DMS 273 (cell line): ENCODE data around the gene ARHGAP45.
"Not testable (repeated sequence)": the region's sequence is repeated elsewhere in the genome, so short reads cannot be mapped to it uniquely, and the experiment has no call there.

Experiments used
- DNase-seq: peaks from one replicate; lab custom pipeline; 2025; ENCODE audit not compliant: unreplicated experiment; lab: John Stamatoyannopoulos, UW

ARHGAP45 gene, protein sequence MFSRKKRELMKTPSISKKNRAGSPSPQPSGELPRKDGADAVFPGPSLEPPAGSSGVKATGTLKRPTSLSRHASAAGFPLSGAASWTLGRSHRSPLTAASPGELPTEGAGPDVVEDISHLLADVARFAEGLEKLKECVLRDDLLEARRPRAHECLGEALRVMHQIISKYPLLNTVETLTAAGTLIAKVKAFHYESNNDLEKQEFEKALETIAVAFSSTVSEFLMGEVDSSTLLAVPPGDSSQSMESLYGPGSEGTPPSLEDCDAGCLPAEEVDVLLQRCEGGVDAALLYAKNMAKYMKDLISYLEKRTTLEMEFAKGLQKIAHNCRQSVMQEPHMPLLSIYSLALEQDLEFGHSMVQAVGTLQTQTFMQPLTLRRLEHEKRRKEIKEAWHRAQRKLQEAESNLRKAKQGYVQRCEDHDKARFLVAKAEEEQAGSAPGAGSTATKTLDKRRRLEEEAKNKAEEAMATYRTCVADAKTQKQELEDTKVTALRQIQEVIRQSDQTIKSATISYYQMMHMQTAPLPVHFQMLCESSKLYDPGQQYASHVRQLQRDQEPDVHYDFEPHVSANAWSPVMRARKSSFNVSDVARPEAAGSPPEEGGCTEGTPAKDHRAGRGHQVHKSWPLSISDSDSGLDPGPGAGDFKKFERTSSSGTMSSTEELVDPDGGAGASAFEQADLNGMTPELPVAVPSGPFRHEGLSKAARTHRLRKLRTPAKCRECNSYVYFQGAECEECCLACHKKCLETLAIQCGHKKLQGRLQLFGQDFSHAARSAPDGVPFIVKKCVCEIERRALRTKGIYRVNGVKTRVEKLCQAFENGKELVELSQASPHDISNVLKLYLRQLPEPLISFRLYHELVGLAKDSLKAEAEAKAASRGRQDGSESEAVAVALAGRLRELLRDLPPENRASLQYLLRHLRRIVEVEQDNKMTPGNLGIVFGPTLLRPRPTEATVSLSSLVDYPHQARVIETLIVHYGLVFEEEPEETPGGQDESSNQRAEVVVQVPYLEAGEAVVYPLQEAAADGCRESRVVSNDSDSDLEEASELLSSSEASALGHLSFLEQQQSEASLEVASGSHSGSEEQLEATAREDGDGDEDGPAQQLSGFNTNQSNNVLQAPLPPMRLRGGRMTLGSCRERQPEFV

DNA sequence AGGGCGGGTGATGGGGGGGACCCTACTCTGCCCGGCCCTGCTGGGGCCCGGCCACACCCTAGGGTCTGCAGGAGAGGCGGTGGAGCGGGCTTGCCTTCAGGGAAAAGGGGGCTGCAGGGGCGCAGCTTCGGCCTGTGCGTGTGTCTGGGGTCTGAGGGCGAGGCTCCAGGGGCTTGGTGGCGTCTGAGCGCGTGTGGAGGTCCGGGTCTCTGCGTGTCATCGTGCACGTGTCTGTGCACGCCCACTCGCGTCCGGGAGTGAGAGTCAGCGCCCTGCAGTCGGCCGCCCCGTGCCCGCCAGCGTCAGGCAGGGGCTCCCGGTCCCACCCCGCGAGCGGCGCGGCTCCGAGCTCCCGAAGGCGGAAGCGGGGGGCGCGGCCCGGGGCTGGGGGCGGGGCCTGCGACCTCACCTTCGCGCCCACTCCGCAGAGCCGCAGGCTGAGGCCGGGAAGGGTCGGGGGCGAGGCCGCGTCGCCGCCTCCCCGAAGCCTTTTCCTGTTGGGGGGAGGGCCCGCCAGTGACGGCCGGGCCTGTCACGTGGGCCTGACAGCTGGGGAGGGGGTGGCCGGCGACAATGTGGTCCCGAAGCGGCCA, at the start of gene ARHGAP45:
Gene ARHGAP45 (plus strand): TSS at position 420 of the 593 bp plus-strand sequence. CDS start 239 bp downstream, outside the sequence.
- peak; percentile 68 for DNase-seq

DNA sequence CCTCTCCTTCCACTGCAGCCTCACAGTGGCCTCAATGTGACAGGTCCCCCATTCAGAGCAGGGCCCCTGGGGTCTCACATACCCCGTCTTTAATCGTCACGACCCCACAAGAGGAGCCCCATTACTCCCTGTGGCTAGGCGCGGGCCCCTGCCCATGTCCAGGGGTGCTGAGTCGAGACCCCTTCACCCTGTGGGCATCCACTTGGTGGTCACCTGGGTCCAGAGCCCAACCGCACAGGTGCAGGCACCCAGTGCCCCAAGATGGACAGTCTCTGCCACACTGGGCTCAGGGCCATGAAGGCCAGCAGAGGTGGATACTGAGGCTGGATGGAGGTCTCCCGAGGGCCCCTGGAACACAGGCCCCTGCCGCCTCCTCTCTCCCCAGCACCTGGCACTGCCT, 49.1 kb upstream of the ARHGAP45 start:
- no peak for DNase-seq

DNA sequence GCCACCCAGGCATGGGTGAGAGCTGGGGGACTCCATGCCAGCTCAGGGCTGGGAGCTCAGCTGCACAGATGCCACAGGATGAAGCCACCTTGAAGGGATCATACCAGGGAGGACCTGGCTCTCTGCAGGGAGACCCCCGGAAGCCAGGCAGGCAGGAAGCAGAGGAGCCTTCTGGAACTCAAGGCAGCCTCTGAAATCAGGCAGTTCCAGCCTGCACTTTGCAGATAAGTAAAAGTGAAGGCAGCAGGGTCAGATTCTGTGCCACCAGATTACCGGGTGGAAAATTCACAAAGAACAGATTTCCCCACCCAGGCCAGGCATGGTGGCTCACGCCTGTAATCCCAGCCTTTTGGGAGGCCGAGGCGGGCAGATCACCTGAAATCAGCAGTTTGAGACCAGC, 48.6 kb upstream of the ARHGAP45 start:
- no peak for DNase-seq

DNA sequence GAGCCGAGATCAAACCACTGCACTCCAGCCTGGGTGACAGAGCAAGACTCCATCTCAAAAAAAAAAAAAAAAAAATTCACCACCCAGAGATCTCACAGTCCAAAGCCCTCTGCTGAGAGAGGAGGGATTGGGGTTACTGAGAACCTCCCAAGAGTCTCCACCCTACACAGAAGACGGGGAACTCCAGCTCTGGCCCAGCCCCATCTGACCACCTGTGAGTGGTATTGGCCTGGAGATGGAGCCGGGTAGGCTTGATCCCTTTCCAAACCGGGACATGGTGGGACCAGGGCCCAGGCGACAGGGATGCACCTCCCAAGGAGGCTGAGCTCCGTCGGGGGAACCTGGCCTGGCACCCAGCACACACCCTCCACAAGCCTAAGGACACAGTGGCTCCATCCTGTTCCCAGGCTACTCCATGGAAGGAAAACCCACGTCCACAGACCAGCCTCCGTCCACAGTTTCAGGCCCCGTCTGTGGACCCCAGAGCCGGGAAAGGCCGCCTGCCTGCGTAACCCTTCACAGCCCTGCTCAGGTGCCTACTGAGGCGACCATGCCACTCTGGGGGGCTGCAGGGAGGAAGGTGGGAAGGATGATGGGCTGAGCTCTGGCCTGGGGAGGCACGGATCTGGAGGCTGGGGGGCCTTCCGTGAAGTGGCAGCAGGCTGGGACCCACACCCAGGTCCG, 47.9 kb upstream of the ARHGAP45 start:
- DNase-seq, result no peak

DNA sequence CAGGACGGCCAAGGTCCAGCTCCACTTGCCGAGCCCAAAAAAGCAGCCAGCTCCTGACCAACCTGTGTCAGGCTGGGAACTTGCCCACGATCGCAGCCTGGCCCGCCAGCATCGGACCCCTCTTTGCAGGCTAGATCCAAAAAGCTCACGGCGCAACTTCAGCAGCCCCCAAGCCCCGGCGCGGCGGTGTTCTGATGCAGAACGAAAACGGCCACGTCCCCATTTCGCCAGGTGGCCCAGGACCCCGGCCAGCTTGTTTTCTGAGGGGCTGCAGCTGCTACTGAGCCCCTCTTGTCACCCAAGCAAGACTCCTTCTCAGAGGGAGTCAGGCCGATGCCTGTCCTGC, 47.4 kb upstream of the ARHGAP45 start:
- DNase-seq, result no peak

DNA sequence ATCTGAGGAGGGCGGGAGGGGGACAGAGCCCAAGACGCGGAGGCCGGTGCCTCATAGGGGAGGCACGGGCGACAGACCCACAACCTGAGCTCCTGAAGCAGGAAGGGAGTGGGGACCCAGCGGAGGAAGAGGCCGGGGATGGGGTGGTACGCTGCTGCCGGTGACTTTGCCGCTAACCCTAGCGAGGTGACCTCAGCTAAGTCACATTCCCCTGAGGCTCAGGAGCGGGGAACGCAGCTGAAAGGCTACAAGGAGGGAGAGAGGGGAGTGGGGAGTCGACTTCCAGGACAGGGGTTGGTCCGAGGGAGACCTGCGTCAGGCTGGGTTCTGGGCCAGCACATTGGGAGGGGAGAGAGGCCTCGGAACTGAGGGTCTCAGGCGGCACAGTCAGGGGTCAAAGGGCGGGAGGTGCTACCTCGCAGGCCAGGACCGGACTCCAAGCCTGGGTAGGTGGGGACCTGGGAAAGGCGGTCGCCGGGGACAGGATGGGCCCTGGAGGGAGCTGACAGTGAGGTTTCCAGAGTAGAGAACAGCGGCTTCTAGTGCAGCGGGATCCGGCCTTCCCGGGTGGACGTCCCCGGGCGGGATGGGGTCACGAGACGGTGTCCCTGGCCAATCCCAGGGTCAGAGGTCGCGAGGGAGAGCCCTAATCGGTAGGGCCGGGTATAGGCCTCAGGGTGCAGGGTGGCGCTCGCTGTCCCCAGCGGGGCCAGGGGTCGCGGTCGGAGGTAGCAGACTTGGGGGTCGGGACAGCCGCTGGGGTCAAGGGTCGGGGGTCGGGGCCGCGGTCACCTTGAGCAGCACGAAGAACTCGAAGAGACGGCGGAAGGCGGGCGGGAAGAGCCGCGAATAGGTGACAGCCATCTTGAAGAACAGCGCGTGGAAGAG, 46.7 kb upstream of the ARHGAP45 start:
- DNase-seq, result no peak

DNA sequence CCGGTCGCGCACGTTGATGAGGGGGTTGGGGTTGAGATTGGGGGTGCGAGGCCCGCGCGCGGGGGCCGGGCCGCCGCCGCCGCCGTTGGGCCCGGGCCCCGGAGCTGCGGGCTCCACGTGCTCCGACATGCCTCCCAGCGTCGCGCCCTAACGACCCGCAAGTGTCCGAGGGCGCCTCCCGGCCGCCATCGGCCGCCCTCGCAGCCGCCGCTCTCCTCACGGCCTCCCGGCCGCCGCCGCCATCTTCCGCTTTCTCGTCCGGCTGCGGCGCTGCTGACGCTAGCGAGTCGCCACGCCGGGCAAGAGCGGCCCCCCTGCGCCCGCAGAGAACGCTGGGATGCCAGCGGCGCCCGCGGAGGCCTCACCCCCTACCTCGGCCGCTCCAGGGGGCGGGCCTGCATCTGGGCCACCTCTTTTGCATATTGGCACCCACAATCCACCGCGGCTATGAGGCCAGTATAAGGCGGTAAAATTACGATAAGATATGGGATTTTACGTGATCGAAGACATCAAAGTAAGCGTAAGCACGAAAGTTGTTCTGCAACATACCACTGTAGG, 46.0 kb upstream of the ARHGAP45 start, which contains the start of gene TMEM259:
Gene TMEM259 (minus strand): TSS at position 256 of the 558 bp plus-strand sequence. CDS start 127 bp downstream, at position 129.
- peak; percentile 99 for DNase-seq

DNA sequence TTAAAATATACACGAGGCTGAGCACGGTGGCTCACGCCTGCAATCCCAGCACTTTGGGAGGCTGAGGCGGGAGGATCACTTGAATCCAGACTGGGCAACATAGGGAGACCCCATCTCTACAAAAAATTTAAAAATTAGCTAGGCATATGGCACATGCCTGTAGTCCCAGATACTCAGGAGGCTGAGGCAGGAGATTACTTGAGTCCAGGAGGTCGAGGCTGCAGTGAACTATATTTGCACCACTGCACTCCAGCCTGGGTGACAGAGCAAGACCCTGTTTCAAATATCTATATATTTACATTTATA, 43.1 kb upstream of the ARHGAP45 start:
- not testable (repeated sequence) for DNase-seq

DNA sequence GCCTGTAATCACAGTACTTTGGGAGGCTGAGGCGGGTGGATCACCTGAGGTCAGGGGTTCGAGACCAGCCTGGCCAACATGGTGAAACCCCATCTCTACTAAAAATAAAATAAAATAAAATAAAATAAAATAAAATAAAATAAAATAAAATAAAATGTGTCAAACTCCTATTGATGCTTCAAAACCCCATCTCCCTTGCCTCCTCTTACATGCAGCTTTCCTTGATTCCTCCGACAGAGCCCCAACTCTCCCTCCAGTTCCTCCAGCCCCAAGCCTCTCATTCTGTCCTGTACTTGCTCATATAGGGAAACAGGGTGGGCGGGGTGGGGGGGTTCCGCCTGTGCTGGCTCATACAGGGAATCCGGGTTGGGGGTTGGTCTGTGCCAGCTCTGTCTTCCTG, 41.9 kb upstream of the ARHGAP45 start:
- not testable (repeated sequence) for DNase-seq

DNA sequence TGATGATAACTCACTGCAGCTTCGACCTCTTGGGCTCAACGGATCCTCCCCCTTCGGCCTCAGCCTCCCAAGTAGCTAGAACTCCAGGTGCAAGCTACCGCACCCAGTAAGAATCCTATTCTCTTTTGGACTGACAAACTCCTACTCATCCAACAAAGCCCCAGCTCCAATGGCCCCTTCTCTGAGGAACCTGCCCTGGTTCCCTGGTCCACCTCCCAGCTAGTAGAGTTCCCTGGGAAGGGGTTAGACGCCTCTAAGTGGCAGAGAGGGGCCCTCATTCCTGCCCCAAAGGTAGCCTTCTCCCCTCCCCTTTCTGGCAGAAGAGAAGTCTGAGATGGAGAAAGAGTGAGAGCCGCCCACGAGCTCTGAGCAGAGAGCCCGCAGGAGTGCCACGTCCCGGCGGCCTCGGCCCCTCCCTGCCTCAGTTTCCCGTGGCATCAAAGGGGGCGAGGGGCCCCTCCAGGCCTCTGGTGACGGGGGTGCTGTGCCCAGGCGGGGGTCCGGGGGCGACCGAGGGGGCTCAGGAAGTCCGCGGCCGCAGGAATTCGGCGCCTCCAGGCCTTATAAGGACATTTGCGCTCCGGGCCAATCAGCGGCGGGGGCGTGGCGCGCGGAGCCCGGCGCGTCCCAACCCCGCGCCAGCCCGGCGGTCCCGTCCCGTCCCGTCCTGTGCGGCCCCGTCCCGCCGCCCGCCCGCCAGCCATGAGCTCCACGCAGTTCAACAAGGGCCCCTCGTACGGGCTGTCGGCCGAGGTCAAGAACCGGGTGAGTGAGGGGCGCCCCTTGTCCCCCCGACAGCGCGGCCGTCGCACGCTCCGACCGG, 40.8 kb upstream of the ARHGAP45 start, which contains the start of gene CNN2:
Gene CNN2 (plus strand): TSS at position 649 of the 823 bp plus-strand sequence. CDS start 54 bp downstream, at position 703.
- DNase-seq, result peak; percentile 87

DNA sequence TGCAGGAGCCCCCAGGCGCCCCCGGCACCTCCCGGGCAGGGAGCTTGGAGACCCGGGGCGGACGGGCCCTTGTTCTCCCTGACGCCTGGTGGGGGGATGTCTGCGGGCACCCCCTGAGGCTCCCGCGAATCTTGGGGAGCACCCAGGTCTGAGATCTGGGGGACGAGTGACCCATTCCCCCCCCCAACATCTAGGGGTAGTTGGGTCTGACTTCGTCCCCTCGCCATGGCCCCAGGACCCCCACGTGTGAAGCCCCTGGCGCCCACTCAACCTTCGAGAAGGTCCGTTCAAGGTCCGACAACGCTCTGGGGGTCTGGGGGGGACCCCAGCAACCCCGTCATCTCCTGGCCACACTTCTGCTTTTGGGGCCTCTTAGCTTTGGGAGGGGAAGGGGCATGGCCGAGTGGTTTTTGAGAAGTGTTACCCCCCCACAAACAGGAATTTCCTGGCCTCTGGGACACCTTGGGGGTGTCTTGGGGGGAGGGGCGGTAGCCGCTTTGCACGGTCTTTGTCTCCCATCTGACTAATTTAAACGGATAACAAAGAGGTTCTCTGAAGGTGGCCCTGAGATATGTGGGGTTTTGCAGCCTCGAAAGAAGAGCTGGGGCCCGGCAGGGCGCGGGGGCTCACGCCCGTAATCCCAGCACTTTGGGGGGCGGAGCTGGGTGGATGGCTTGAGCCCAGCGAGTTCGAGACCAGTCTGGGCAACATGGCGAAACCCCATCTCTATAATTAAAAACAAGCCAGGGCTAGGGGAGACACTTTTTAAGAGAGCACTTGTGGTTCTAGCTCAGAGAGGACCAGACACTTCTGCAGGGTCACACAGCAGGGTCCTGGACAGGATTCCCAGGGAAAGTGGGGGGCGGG, 40.0 kb upstream of the ARHGAP45 start:
- no peak for DNase-seq

DNA sequence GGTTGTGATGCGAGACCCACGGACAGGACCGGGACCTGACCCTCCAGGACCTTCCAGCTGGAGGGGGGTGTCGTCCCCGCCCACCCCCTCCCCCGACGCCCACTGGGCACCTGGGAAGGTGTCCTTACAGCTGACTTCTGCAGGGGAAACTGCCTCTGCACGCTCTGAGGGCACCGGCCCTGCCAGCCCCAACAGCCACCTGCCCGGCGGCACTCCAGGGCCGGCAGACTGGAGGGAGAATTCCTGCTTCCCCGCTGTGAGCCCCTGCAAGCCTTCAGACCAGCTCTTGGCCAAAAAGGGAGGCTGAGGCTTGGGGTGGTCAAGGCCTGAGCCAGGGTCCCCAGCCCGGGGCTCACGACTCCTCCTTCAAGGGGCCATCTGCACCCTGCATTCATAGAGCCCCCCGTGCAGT, 39.3 kb upstream of the ARHGAP45 start:
- DNase-seq, result peak; percentile 45

DNA sequence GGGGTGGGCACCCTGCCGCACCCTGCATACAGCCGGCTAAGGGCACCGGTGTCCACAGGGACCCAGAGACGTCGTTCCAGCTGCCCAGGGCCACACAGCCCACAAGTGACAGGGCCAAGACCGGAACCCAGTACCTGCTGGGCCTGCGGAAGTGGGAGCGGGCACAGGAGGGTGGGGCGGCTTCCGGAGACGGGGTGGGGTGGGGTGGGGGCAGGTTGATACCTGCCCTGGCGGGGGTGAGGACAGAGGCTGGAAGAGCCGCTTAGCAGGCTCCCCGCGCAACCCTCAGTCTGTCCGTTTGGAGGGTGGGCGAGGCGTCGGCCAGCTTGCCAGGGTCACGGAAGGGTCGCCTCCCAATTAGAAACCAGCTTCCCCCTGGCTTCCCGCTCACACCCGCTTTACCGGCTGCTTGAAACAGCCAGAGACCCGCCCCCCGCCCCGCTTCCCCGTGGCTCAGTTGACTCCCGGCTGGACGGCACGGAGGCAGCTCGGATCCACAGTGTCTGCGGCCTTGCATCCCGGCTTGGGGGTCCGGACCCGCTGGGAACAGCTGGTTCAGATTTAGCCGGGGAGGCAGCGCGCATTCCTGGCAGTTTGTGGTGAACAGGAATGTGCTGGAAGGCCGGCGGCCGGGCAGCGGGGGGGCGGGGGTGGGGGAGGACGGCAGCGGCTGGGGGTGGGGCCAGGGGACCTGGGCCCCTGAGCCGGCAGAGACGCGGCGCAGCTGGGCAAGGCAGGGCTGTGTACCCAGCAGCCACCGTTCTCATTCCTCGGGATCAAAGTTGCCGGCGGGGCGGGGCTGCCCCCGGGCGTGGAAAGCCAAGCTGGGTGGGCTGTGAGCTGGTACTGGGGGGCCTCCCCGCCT, 38.7 kb upstream of the ARHGAP45 start:
- peak; percentile 78 for DNase-seq

DNA sequence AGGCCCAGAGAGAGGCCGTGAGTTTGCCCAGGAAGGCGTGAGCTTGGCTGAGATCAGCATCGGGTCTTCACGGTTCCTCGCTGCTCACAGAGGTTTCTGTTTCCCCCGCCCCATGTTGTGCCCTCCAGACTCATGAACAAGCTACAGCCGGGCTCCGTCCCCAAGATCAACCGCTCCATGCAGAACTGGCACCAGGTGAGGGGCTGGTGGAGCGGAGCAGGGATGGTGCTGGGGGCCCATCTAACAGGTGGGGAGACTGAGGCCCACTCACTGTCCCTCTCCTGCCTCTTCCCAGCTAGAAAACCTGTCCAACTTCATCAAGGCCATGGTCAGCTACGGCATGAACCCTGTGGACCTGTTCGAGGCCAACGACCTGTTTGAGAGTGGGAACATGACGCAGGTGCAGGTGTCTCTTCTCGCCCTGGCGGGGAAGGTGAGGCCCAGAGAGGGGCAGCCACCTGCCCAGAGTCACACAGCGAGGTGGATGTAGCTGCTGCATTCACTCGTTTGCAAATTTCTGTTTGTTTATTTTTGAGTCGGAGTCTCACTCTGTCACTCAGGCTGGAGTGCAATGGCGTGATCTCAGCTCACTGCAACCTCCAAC, 34.6 kb upstream of the ARHGAP45 start:
- DNase-seq, result no peak

DNA sequence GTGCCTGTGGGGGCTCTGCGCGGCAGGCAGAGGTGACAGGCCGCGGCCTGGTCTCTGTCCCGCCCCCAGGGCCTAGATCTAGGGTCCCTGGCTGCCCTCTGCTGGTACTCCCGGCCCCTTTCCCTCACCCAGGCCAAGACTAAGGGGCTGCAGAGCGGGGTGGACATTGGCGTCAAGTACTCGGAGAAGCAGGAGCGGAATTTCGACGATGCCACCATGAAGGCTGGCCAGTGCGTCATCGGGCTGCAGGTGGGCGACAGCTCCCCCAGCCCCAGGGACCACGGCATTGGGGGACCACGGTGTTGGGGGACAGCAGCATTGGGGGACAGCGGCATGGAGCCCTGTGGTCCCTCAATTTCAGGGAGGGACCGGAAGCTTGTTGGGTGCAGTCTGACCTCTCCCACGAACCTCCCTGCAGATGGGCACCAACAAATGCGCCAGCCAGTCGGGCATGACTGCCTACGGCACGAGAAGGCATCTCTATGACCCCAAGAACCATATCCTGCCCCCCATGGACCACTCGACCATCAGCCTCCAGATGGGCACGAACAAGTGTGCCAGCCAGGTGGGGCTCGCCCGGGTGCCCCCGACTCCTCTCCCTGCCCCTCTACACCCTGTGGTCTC, 30.9 kb upstream of the ARHGAP45 start:
- DNase-seq, result no peak
